HG02943 (cell line): Measurements from ENCODE around the gene KDM4D.
"Not testable (repeated sequence)": the region's sequence is repeated elsewhere in the genome, so short reads cannot be mapped to it uniquely, and the experiment has no call there.

Experiments
- ATAC-seq: cut with Tn5 transposase; IDR thresholded peaks from one replicate; pipeline ENCODE4 v1.9.1; 2021; ENCODE audit warnings: mild to moderate bottlenecking, low read depth, moderate library complexity; ENCODE audit not compliant: unreplicated experiment

Gene KDM4D

DNA sequence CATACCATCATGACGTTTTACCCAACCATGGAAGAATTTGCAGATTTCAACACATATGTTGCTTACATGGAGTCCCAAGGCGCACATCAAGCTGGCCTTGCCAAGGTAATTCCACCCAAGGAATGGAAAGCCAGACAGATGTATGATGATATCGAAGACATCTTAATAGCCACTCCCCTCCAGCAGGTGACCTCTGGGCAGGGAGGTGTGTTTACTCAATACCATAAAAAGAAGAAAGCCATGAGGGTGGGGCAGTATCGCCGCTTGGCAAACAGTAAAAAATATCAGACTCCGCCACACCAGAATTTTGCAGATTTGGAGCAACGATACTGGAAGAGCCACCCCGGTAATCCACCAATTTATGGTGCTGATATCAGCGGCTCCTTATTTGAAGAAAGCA lies 52.1 kb downstream of the KDM4D start:
- ATAC-seq = not testable (repeated sequence)

DNA sequence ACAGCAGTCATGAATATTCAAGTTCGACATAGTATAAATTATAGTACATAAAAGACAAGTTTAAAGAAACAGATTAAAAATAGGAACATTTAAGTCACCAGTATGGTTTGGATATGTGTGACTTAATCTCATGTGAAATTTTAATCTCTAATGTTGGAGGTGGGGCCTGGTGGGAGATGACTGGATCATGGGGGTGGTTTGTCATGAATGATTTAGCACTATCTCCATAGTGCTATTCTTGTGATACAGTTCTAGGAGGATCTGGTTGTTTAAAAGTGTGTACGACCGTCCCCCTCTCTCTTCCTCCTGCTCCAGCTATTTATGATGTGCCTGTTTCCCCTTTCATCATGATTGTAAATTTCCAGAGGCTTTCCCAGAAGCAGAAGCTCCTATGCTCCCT lies 54.8 kb downstream of the KDM4D start:
- no peak for ATAC-seq

DNA sequence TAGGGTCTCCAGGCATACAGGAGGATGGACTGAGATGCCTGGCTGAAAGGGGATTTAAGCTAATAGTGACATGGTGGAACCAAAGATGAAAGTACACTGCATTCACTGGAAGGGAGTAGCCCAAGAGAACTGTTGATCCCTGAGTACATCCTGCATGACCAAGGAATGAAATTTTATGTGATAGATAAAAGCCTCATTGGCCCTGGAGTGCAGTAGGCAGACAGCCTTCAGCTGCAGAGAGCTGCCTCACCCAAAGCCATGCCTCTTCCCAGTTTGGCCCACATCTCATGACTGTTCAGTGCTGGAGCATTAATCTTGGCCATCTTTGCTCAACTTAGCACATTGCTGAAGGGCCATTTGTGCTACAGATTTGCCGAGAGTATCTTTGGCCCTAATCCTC lies 59.5 kb downstream of the KDM4D start:
- no peak for ATAC-seq

- ATAC-seq = no peak
These were observed 61.8 kb downstream of the KDM4D start for GRCh38 chr11:95035316-95035715.

GRCh38 chr11:95037356-95038035 lies 64.0 kb downstream of the KDM4D start:
- not testable (repeated sequence) for ATAC-seq

GRCh38 chr11:95042239-95042638 lies 68.7 kb downstream of the KDM4D start:
- ATAC-seq = no peak

DNA sequence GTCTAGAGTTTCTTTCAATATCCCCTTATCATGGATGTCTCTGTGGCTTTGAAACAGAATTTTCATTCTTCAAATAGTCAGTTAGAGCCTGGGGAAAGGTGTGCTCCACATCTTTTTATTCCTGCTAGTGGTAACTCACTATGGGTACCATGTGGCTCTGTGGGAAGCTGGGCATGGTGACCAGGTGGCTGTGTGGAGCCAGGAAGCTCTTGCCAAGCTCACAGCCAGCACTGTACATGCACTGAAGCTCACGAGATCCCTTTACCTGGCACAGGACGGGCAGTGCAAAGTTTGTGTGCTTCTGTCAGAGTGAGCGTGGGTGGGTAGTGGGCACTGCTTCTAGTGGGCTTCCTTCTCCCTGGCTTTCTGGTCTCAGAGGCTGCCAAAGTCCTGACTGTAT lies 69.4 kb downstream of the KDM4D start:
- no peak for ATAC-seq

DNA sequence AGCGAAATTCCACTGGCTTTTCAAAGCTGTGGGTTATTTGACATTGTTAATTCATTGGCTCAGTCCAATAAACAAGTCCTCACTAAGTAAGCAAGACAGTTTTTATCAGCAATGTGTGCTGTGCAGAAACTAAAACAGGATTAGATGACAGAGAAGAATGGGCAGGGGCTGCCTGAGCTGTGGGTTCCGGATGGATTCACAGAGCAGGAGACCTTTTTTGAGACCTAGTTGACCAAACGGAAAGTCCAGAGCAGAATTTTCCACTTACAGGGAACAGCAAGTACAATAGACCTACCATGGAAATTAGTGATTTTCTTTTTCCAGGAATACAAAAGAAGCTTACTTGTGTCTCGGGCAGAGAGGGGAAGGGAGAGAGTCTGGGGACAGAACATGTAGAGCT lies 70.5 kb downstream of the KDM4D start:
- ATAC-seq = no peak

- no peak for ATAC-seq
These were observed 72.3 kb downstream of the KDM4D start for GRCh38 chr11:95045812-95046211.
